Stimulated activated CD8-positive, alpha-beta memory T cell treated with anti-CD3 and anti-CD28 coated beads, Interleukin-15, amount 100 ng/mL, for 24 hours (primary cell): Measurements from ENCODE around the gene ZNF681.
"Not testable (repeated sequence)": the region's sequence is repeated elsewhere in the genome, so short reads cannot be mapped to it uniquely, and the experiment has no call there.

Source experiments
- DNase-seq: peaks from one replicate; pipeline ENCODE4 v3.0.0-alpha.2; 2020; ENCODE audit warnings: low read depth

ZNF681 gene

DNA sequence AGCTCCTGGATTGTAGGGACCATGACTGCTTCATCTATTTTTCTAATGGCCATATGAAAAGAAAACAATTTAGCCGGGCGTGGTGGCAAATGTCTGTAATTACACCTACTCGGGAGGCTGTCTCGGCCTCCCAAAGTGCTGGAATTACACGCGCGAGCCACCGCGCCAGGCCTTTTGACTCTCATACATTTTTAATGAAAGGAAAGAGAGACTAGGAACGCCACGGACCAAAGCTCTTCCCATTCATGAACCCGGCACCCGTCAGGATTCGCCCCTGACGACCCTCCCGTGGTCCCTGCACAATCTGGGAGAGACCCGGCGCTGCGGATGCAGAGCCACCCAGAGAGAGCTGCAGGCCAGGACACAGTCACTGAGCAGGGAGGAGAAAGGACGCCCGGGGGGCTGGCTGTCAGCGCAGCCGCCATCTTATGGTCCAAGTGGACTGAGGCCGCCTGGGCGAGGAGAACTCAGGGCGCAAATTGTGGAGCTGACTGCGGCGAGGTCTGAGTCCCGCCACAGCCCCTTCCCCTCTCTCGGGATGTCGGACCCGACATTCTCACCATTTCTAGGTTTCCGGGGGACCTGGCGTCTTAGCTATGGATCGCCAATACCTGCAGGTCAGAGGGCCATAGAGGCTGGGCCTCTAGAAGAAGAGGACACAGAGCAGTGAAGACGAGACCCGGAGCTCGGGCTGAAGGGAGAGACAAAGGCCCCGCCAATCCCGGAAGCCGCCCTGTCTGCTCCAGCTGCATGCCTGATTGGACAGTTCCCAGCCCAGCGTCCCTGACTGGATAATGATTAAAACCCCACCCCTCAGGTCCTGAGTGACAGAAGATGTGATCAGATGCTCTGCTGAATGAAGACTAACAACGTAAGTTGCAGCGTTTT lies at the start of gene ZNF681:
TSS of gene ZNF681 (minus strand) at position 705 of the 888 bp plus-strand sequence. CDS start at position 563, 142 bp downstream.
- peak; percentile 49 for DNase-seq

DNA sequence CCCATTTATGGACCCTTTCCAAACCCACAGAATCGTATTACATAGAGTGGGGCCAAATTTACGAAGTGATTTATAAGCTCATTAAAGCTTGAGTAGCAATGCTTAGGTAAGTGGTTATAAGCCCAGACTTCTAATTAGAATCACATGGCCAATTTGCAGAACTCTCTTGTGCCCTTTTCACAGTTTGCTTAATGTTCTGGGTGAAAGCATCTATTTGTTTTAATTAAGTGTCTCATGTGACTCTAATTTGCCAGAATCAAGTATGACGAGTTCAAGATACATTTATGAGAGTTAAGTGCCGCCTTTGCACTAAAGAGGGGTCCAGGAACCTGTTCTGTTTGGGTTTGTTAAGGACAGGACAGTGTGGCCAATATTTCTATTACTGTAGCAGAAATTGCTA lies 46.0 kb upstream of the ZNF681 start:
- DNase-seq = no peak

DNA sequence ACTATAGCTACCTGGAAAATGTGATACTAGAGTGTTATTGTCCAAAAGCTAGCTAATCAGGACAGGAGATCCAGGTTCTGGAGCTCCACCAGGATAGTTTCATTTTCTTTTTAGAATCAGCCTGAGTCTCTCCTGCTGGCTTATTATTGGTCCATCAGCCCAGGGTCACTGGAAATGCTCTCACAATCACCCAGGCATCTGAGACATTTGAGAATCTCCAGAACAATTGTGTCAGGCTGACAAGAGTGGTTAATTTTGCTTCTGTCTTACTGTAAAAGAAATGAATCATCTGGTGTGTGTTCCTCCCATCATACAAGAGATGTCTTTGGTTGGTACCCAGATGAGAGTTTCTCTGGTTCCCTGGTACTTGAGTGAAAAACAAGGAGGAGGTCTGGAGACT lies 43.6 kb upstream of the ZNF681 start:
- no peak for DNase-seq

DNA sequence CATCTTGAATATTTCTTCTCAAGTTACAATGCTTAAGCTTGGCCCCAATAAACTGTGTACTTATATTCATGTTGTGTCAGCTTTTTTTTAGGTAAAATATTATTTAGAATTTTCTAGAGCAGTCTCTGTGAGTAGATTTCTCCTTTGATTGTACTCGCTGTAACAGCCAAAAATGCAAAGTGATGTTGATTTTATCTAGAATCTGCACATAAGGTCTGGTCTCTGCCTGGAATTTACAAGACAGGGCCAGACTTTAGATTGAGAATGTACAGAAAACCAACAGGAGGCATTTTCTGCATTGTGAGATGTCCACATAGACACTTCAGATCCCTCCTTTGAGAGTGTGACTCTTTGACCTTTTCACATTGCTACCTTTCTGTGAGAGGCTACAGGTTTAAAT lies 43.1 kb upstream of the ZNF681 start:
- no peak for DNase-seq

DNA sequence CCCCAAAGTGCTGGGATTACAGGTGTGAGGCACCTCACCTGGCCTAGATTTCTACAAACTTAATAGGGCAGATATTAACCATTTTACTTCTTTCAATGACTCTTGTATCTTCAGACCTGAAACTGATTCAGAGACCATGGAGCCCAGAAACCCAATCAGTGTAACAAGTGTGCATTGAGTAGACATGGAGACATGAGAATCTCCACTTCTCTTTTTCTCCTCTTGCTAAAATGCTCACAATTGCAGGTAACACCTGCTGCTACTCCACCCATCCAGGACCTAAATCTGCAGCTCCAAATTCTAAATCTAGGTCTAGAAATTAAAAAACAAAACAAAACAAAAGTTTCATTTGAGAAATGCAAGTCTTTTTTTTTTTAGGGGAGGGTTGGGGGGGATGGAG lies 42.2 kb upstream of the ZNF681 start:
- DNase-seq = no peak

DNA sequence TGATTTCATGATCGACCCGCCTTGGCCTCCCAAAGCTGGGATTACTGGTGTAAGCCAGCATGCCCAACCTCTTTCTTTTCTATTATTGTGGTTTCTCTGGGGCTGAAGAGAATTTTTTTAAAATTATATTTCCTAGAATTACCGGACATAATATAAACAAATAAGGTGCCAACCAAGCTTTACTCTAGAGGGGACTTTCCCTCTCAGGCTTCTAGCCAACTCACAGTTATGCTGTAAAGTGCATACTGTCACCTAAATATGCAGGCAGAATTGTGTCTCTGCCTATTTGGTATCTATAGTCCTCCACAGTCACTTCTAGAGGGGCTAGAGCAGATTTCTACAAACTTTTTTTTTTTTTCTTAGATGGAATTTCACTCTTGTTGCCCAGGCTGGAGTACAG lies 41.6 kb upstream of the ZNF681 start:
- DNase-seq = no peak

DNA sequence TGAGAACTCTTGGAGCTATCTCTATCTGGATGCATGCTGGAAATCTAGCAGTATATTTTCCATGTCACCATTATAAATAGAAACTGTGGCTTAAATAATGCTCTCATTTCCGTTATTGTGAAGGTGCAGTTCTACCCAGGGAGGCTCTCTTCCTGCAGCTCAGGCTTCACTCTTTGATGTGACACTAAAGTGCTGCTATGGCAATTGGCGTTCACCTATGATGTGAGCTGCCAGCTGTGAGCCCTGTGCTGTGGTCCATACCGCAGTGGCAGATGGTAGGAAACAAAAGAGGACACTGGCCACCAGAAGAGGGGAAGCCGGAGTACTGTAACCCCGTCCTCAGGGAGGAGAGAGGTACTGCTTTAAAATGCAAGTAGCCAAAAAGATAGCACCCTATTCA lies 40.6 kb upstream of the ZNF681 start:
- DNase-seq = no peak

DNA sequence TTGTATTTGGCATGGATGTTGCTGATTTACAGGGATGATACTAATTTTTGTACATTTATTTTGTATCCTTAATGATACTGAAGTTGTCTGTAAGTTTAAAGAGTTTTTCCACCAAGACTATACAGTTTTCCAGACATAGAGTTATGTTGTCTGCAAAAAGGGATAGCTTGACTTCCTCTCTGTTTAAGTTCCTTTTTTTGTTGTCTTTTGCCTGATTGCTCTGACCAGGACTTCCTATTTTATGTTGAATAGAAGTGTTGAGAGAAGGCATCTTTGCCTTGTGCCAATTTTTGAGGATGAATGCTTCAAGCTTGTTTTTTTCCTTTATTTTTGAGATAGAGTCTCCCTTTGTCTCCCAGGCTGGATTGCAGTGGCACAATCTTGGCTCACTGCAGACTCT lies 36.8 kb upstream of the ZNF681 start:
- DNase-seq = no peak

DNA sequence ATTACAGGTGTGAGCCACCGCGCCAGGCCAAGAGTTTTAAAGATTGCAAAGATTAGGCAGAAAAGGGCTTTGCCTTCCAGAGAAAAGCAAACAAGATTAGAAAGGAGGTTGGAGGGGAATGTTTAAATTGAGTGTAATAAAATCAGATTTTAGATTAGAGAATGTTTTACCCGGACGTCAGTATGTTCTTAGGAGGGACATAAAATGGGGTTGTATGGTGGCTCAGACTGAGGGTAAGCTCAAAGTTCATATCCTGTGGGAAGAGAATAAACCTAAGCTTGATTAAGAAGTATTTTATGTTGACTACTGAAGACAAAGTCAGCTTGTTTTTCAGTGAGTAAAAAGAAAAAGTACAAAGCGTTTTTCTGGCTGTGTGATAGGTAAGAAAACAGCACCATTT lies 34.1 kb upstream of the ZNF681 start:
- DNase-seq = no peak

DNA sequence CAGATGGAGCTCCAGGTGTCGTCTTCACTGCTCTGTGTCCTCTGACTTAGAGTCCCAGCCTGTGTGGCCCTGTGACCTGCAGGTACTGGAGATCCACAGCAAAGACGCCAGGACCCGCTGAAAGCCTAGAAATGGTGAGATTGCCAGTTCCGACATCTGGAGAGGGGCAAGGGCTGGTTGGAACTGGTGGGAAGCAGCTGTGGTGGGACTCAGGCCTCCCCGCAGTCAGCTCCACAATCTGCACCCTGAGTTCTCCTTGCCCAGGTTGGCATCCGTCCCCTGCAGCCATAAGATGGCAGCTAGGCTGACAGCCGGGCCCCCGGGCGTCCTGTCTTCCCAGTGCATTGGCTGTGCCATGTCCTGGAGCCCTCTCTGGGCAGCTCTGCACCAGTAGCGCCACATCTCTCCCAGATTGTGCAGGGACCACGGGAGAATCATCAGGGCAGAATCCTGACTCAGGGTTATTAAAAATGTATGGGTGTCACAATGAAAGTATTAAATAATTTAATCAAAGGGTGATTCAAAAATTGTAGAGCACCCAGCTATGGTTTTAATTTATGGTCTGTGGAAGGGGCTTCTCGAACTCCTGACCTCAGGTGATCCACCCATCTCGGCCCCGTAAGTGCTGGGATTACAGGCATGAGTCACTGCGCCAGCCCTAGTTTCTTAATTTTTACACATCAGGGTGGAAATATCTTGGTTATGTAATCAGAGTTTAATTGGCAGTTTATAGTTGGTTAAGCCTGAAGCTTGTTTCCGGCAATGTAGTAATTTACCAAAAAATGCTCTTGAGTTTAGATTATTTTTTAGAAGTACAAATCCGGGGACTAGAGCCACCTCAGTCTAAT lies 32.2 kb upstream of the ZNF681 start:
- no peak for DNase-seq

DNA sequence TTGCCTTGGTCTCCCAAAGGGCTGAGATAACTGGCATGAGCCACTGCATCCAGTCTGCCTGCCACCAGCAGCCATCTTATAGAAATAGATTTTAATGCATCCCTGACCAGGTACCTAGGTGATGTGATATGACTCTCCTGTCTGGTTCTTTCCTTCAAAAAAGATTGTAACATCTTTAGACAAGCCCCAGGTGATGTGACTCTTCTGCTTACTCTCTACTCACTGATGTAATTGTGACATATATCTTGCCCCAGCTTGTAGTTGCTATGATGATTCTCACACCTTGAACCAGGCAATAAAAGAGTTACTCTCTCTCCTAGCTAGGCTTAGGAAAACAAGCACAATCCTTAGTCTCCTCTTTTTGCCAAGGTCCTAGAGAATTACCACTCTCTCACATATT lies 30.6 kb upstream of the ZNF681 start:
- DNase-seq = no peak

DNA sequence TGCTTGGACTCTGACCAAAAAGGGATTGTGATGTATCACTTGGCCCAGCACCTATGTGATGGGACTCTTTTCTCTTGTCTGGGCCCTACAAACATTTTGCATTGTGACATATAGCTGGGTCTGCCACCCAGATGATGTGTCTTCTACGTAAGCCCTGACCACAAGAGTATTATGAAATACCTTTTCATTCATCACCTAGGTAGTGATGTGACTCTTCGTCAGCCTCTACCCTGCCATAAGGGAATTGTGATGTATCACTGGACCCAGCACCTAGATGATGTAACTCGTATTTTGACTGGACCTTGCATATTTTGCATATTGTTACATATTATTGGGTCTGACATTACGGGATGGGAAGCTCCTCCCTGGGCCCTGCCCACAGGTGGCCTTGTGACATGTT lies 29.7 kb upstream of the ZNF681 start:
- no peak for DNase-seq

DNA sequence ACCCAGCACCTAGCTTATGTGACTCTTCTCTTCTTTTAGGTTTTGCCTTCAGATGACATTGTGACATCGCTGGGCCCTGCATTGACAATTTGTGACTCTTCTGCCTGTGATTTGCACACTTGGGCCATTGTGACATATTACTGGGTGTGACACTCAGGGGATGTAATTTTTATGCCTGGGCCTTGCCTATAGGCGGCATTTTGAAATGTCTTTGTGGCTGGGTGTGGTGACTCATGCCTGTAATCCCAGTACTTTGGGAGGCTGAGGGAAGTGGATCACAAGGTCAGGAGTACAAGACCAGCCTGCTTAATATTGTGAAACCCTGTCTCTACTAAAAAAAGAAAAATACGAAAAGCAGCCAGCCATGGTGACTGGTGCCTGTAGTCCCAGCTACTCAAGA lies 28.4 kb upstream of the ZNF681 start:
- DNase-seq = no peak

DNA sequence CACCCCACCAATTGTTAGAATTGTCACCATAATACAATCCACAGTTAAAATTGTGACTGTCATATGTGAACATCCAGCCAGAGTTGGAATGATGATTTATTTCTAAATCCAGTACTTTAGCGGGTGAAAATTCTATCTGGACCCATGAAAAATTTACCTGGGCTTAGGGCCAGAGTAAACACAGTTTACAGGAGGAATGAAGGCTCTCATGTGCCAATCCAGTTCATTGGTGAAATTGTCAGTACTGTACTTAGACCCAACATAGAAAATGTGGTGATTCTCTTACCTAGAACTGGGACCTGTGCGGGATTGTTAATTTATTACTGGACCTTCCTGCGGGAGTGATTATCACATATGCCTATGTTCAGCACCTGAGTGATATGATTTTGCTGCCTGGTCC lies 27.3 kb upstream of the ZNF681 start:
- DNase-seq = no peak

DNA sequence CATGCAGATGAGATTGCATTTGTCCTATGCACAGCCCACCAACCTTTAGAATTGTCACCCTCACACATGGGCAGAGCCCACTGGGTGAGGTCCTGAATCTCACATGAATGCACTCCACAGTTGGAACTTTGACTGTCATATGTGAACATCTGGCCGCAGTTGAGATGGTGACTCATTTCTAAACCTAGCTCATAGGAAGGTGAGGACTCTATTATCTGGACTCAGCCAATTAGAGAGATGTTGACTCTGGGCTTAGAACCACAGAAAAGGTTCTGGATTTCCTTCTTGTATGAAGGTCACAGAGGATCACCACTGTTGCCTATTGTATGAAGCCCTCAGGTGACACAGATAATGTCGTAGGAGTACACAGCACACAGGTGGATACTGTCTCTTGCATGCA lies 25.6 kb upstream of the ZNF681 start:
- DNase-seq = no peak

DNA sequence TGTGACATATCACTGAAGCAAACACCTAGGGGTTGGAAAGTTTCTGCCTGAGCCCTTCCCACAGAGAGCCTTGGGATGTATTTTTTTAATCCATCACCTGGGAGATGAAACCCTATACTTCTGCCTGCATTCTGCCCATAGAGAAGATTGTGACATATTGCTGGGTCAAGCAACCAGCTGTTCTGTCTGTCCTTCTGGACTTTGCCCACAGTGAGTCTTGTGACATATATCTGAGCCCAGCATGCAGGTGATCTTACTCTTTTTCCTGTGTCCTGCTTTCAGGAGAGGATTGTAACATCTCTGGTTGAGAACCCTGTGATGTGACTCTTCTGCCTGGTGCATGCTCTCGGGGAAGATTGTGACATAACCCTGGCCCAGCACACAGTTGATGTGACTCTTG lies 24.9 kb upstream of the ZNF681 start:
- DNase-seq = no peak

DNA sequence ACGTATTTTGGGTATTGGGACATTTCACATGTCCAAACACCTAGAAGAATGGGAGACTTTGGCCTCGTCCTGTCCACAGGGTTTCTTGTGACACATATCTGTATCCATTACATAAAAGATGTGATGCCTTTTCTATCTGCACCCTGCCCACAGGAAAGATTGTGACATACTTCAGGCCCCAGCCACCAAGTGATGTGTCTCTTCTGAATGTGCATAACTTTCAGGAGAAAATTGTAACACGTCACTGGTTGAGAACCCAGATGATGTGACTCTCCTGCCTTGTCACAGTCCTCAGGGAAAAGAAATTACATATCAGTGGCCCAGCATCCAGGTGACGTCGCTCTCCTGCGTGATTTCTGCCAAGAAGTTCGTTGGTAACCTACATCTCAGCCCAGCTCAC lies 21.0 kb upstream of the ZNF681 start:
- DNase-seq = no peak

DNA sequence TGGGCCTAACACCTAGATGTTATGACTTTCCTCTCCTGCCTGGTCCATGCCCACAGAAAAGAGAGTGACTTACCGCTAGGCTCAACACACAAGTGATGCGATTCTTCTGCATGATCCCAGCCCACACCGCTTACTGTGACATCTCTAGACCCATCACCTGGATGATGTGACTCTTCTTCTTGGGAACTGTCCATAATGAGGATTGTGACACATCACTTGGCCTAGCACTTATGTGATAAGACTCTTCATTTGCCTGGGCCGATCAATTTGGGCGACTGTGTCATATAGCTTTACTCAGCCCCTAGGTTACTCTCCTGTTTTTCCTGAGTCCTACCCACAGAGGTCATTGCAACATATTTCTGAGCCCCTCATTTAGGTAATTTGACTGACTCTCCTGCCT lies 19.9 kb upstream of the ZNF681 start:
- DNase-seq = no peak

DNA sequence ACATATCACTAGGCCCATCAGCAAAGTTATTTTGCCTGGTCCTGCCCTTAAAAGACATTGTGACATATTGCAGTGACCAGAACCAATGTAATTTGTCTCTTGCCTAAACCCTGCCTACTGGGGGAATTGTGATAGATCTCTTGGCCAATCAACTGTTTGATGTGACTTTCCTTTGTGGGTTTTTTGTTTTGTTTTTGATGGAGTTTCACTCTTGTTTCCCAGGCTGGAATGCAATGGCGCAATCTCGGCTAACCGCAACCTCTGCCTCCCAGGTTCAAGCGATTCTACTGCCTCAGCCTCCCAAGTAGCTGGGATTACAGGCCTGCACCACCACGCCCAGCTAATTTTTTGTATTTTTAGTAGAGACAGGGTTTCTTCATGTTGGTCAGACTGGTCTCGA lies 19.3 kb upstream of the ZNF681 start:
- DNase-seq = not testable (repeated sequence)

DNA sequence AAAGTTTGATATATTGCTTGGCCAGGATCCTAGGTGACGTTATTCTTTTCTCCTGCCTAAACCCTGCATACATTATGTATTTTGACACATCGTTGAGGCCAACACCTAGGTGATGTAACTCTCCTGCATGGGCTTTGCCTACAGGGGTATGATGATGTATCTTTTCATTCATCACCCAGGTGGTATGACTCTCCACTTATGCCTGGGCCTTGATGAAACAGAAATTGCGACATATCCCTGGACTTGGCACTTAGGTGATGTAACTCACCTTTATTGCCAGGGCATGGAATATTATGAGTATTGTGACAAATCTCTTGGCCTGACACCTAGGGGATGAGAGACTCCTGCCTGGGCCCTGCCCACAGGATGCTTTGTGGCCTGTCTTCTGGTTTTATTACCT lies 18.5 kb upstream of the ZNF681 start:
- DNase-seq = no peak

DNA sequence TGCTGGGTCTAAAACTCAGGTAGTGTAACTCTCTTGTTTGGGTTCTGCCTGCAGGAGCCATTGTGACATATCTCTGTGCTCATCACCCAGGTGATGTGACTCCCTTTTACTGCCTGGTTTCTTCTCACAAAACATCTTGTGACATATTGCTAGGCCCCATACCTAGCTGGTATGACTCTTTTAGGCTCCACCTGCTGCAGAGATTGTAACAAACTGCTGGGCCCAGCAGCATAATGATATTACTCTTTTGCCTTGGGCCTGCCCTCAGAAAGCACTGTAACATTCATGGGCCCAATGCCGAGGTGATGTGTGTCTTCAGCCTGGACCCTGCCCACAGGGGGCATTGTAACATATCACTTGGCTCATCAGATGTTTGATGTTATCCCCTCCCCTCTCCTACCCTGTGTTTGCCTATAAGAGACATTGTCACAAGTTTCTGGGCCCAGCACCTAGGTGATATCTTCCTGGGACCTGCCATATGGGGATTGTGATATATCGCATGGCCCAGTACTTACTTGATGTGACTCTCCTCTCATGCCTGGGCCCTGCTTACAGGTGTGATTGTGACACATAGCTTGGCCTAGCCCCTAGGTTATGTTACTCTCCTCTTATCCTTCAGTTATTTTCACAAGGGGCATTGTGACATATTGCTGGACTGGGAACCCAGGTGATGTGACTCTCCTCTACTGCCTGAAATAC lies 18.0 kb upstream of the ZNF681 start:
- DNase-seq = no peak

DNA sequence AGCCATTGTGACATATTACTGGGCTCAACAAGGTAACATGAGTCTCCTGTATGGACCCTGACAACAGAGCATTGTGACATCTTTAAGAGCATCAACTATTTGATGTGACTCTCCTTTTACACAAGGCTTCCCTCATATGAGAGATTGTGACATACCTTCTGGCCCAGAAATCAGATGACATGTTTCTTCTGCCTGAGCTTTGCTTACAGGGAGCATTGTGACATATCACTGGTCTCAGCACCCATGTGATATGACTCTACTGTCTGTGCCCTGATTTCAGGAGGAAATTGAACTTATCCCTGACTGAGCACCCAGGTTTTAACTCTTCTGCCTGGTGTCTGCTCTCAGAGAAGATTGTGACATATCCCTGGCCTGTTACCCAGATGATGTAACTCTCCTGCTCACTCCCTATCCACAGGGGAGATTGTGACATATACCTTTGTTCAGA lies 15.9 kb upstream of the ZNF681 start:
- no peak for DNase-seq

DNA sequence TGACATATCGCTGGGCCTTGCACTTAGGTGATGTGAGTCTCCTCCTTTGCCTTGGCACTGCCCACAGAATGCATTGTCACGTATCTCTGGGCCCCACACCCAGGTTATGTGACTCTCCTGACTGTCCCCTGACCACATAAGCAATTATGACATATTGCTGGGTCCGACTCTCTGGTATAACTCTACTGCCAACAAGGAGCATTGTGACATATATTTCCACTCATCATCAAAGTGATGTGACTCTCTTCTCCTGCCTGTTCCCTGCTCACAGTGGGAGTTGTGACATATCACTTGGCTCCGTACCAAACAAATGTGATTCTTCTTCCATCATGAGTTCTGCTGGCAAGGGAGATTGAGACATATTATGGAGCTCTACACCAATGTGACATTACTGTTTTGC lies 15.4 kb upstream of the ZNF681 start:
- DNase-seq = no peak
